ENCODE results near the gene CAMTA1.

- no peak for TF ChIP-seq CTCF (IDR thresholded peaks at IDR 0.05; ENCODE audit: poor library complexity)
- TF ChIP-seq EZH2 (IDR thresholded peaks at IDR 0.05; ENCODE audit: borderline replicate concordance): no peak
Measured at GRCh38 chr1:7402548-7402850, 617.2 kb downstream of the CAMTA1 start.

Measured in hepatocyte (in vitro differentiated cells).